GM19035 (cell line): ENCODE measurements around the gene KIDINS220.

ENCODE experiments used
- ATAC-seq: cut with Tn5 transposase; IDR thresholded peaks from one replicate; pipeline ENCODE4 v1.9.1; 2021; ENCODE audit not compliant: unreplicated experiment

KIDINS220 gene

GRCh38 chr2:8836971-8837794 lies at the start of gene KIDINS220:
Gene KIDINS220 (minus strand): TSS chr2:8837613. CDS start chr2:8827093, 10,520 bp downstream.
- peak; percentile 88 for ATAC-seq

- no peak for ATAC-seq
Measured at GRCh38 chr2:8886876-8887275, 49.5 kb upstream of the KIDINS220 start.

- ATAC-seq, result no peak
Measured at GRCh38 chr2:8886202-8886518, 48.7 kb upstream of the KIDINS220 start.

GRCh38 chr2:8885449-8886201 lies 48.2 kb upstream of the KIDINS220 start:
- ATAC-seq, result no peak

- ATAC-seq, result no peak
Measured at GRCh38 chr2:8884812-8885211, 47.4 kb upstream of the KIDINS220 start.

GRCh38 chr2:8882094-8882493 lies 44.7 kb upstream of the KIDINS220 start:
- ATAC-seq, result no peak

GRCh38 chr2:8877894-8878293 lies 40.5 kb upstream of the KIDINS220 start:
- no peak for ATAC-seq

GRCh38 chr2:8877332-8877731 lies 39.9 kb upstream of the KIDINS220 start:
- no peak for ATAC-seq

GRCh38 chr2:8876628-8877027 lies 39.2 kb upstream of the KIDINS220 start:
- ATAC-seq, result no peak

- no peak for ATAC-seq
Measured at GRCh38 chr2:8872821-8873432, 35.5 kb upstream of the KIDINS220 start.

- no peak for ATAC-seq
Measured at GRCh38 chr2:8870441-8870840, 33.0 kb upstream of the KIDINS220 start.

- no peak for ATAC-seq
Measured at GRCh38 chr2:8867363-8867762, 29.9 kb upstream of the KIDINS220 start.

- no peak for ATAC-seq
Measured at GRCh38 chr2:8863331-8863953, 26.0 kb upstream of the KIDINS220 start.

- ATAC-seq, result no peak
Measured at GRCh38 chr2:8862230-8862629, 24.8 kb upstream of the KIDINS220 start.

GRCh38 chr2:8861797-8862196 lies 24.4 kb upstream of the KIDINS220 start:
- ATAC-seq, result no peak

GRCh38 chr2:8860239-8860638 lies 22.8 kb upstream of the KIDINS220 start:
- no peak for ATAC-seq

GRCh38 chr2:8858910-8859309 lies 21.5 kb upstream of the KIDINS220 start:
- ATAC-seq, result no peak

GRCh38 chr2:8858264-8858663 lies 20.9 kb upstream of the KIDINS220 start:
- no peak for ATAC-seq

- ATAC-seq, result no peak
Measured at GRCh38 chr2:8857709-8858108, 20.3 kb upstream of the KIDINS220 start.

GRCh38 chr2:8856176-8856575 lies 18.8 kb upstream of the KIDINS220 start:
- no peak for ATAC-seq

GRCh38 chr2:8855010-8855409 lies 17.6 kb upstream of the KIDINS220 start:
- no peak for ATAC-seq
